ENCODE results near the gene ZFC3H1.

GRCh38 chr12:71685914-71686657 is 22.4 kb upstream of the ZFC3H1 start, which contains the start of gene TMEM19:
- TF ChIP-seq CREB1 (IDR thresholded peaks at IDR 0.05; ENCODE audit: low read depth) (0 out of 2 replicates have a peak, but pooled peaks have one; percentile 35), FOXM1 (IDR thresholded peaks at IDR 0.05; ENCODE audit: borderline replicate concordance, low read depth) (peak; percentile 58; the same call in 1 of the 2 replicates), TCF12 (IDR thresholded peaks at IDR 0.05; ENCODE audit: low read depth) (no peak), TAF1 (IDR thresholded peaks at IDR 0.05; ENCODE audit: low read depth) (peak; percentile 82), EP300 (IDR thresholded peaks at IDR 0.05; ENCODE audit: borderline replicate concordance) (peak; percentile 7; the same call in 1 of the 2 replicates), NFIC (IDR thresholded peaks at IDR 0.05) (no peak; the same call in 1 of the 2 replicates), CEBPB (IDR thresholded peaks at IDR 0.05) (no peak; the same call in 1 of the 2 replicates), YY1 (IDR thresholded peaks at IDR 0.05; ENCODE audit: low read depth) (peak; percentile 37; the same call in 1 of the 2 replicates)

Data from Ishikawa (cell line).